Skeletal muscle satellite cell (primary cell): ENCODE measurements around the gene RAB28.

Experiments
- H3K27me3 ChIP-seq: 2 replicates; pipeline ENCODE4 v1.7.0; 2013; ENCODE audit warnings: low read length; ENCODE audit not compliant: control insufficient read depth, insufficient read depth
- H3K36me3 ChIP-seq: 2 replicates; pipeline ENCODE4 v1.7.0; 2013; ENCODE audit warnings: mild to moderate bottlenecking, control low read depth, low read length; ENCODE audit not compliant: insufficient read depth
- H3K4me1 ChIP-seq: 2 replicates; pipeline ENCODE4 v1.7.0; 2013; ENCODE audit warnings: low read length; ENCODE audit not compliant: control insufficient read depth, insufficient read depth
- H3K4me2 ChIP-seq: 2 replicates; pipeline ENCODE4 v1.7.0; 2013; ENCODE audit warnings: mild to moderate bottlenecking, low read length
- H3K4me3 ChIP-seq: 2 replicates; pipeline ENCODE4 v1.7.0; 2013; ENCODE audit warnings: low read length
- H3K9ac ChIP-seq: 2 replicates; pipeline ENCODE4 v1.7.0; 2013; ENCODE audit warnings: mild to moderate bottlenecking, low read depth, low read length, moderate library complexity
- H3K9me3 ChIP-seq: replicated peaks from 2 replicates; pipeline ENCODE4 v1.7.0; 2013; ENCODE audit warnings: mild to moderate bottlenecking, control low read depth, low read length

Gene RAB28

GRCh38 chr4:13524504-13525243 lies 40.5 kb upstream of the RAB28 start:
- no peak overlapping the region for H3K9ac ChIP-seq
- H3K4me2 ChIP-seq = peak overlapping the region; percentile 63
- H3K4me3 ChIP-seq = no peak overlapping the region
- H3K27me3 ChIP-seq = peaks cover 88% of the 10 kb centered on the region
- H3K9me3 ChIP-seq = peaks cover 12% of the 10 kb centered on the region
- H3K36me3 ChIP-seq = no peaks in the 10 kb centered on the region
- peaks cover 12% of the 10 kb centered on the region for H3K4me1 ChIP-seq

- Histone ChIP-seq H3K9ac (no peak overlapping the region), H3K4me3 (no peak overlapping the region), H3K36me3 (no peaks in the 10 kb centered on the region), H3K27me3 (peaks cover 81% of the 10 kb centered on the region), H3K4me2 (no peak overlapping the region), H3K4me1 (peaks cover 12% of the 10 kb centered on the region), H3K9me3 (peaks cover 12% of the 10 kb centered on the region)
Observed at GRCh38 chr4:13523591-13524503, 39.7 kb upstream of the RAB28 start.

DNA sequence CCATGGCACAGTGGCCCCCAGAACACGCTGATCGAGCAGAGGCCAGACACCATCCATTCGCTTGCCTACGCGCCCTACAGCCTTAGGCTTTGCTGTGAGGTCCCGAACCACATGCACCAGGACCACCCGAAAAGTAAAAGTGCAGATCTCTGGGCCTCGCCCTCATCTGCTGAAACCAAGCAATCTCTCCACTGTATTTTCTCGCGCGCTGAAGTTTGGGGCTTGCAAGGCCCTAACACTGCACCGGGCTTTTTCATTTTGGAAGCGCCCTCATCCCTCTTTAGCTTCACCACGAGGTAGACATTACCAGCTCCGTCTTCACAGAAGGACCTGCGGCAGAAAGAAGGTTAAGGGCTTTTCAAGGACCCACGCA lies 39.0 kb upstream of the RAB28 start:
- H3K9ac ChIP-seq = no peak overlapping the region
- no peaks in the 10 kb centered on the region for H3K36me3 ChIP-seq
- H3K27me3 ChIP-seq = peaks cover 75% of the 10 kb centered on the region
- H3K4me2 ChIP-seq = no peak overlapping the region
- peaks cover 12% of the 10 kb centered on the region for H3K9me3 ChIP-seq
- no peak overlapping the region for H3K4me3 ChIP-seq
- H3K4me1 ChIP-seq = peaks cover 12% of the 10 kb centered on the region

DNA sequence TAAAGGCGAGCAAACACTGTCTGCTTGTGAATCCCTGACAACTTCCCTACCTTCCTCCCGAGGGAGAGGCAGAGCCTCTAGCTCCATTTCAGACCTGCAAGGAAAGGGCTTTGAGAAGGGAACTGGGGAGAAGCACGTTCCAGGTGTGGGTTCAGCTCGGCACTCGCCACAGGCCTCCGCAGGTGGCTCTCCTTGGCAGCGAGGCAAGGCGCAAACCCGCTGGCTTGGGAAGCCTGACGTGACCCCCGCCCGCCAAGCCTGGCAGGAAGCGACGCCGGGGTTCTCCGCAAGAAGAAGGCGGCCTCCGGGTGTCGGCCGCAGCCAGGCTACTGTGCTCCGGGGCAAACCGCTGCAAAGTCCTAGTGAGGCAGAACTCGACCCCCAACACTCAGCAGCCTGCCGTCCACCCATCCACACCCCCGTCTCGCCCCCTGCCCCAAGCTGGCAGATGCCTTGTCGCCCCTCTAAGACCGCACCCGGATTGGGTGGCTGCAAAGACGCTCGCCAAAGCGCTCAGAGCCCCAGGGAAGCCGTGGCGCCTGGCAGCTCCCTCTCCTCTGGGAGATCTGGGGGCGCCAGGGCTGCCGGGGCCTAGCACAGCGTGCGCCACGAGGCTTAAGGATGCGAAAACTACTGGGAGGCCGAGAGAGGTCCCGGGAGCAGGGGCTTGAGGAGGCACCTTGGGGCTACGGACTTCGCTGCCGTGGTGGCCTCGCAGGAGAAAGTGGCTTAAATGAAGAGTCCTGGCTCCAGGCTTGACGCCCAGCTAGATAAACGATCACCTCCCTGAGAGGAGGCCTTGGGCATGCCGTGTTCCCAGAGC lies 38.4 kb upstream of the RAB28 start:
- Histone ChIP-seq H3K9ac (no peak overlapping the region), H3K4me2 (peak overlapping the region; percentile 30), H3K4me1 (peaks cover 12% of the 10 kb centered on the region), H3K4me3 (no peak overlapping the region), H3K9me3 (peaks cover 12% of the 10 kb centered on the region), H3K36me3 (no peaks in the 10 kb centered on the region), H3K27me3 (peaks cover 74% of the 10 kb centered on the region)

DNA sequence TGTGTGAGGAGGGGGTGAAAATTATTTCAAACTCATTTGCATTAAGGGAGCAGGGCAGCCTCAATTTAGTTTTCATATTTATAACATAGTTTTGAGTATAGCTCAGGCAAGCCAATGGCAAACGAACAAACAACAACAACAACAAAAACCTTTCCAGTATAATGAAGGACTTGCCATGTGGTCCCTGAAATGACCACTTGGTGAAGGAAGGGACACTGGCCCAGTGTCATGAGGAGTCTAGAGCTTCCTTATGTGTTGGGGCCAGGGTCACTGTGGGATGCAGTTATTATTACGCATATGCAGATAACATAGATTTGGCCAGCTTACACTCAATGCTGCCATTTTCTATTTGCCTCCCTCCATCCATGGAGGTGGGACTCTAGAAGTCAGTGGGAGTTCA lies 36.9 kb upstream of the RAB28 start:
- Histone ChIP-seq H3K4me3 (no peak overlapping the region), H3K27me3 (peaks cover 73% of the 10 kb centered on the region), H3K4me2 (no peak overlapping the region), H3K9ac (no peak overlapping the region), H3K9me3 (peaks cover 12% of the 10 kb centered on the region), H3K4me1 (peaks cover 12% of the 10 kb centered on the region), H3K36me3 (no peaks in the 10 kb centered on the region)

DNA sequence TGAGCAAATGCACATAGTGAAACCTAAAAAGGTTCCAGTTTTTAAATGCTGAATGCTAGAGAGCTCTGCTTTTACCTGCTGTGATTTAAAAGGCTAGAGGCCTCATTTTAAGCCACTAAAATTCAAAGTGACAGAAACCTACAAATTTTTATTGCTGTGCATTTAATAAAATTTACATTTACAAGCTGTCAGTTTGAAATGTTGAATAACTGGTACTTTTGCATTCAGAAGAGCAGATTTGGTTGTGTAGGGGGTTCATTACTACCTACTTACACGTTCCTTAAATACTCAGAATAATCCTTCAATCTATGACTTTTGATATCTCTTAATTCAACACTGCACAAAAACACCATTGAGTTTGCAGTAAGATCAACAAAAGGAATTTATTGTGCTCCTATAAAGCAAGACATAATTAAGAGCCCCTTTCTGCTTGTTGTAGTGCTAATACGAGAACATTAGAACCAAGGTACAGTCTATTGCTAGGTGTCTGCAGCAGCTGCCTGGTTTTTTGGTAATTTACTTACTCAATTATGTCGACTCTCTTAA lies 32.2 kb upstream of the RAB28 start:
- Histone ChIP-seq H3K36me3 (no peaks in the 10 kb centered on the region), H3K4me2 (no peak overlapping the region), H3K4me1 (no peaks in the 10 kb centered on the region), H3K4me3 (no peak overlapping the region), H3K9me3 (no peaks in the 10 kb centered on the region), H3K9ac (no peak overlapping the region), H3K27me3 (peaks cover 61% of the 10 kb centered on the region)

- no peak overlapping the region for H3K4me3 ChIP-seq
- H3K27me3 ChIP-seq = peaks cover 55% of the 10 kb centered on the region
- H3K36me3 ChIP-seq = no peaks in the 10 kb centered on the region
- no peak overlapping the region for H3K4me2 ChIP-seq
- H3K9ac ChIP-seq = no peak overlapping the region
- no peaks in the 10 kb centered on the region for H3K9me3 ChIP-seq
- no peaks in the 10 kb centered on the region for H3K4me1 ChIP-seq
Observed at GRCh38 chr4:13515268-13515667, 31.1 kb upstream of the RAB28 start.

DNA sequence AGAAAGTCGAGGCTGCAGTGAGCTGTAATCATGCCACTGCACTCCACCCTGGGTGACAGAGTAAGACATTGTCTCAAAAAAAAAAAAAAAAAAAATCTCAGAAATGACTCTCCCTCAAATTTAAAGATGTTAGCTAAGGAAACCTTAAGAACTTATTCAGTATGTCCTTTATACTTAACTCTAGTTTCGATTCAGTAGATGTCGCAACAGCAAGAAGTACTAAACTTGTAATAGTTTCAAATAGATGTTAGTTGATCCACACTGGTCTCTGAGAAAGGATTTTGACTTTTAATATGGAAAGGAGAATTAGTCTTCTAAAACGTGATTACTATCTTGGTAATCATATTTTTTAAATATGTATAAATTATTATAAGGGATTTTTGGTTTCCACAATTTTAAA lies 30.6 kb upstream of the RAB28 start:
- Histone ChIP-seq H3K9ac (no peak overlapping the region), H3K27me3 (peaks cover 54% of the 10 kb centered on the region), H3K4me3 (no peak overlapping the region), H3K4me1 (no peaks in the 10 kb centered on the region), H3K9me3 (no peaks in the 10 kb centered on the region), H3K4me2 (no peak overlapping the region), H3K36me3 (no peaks in the 10 kb centered on the region)

GRCh38 chr4:13511101-13511500 lies 27.0 kb upstream of the RAB28 start:
- H3K9ac ChIP-seq = no peak overlapping the region
- H3K9me3 ChIP-seq = no peaks in the 10 kb centered on the region
- H3K4me3 ChIP-seq = no peak overlapping the region
- H3K4me1 ChIP-seq = no peaks in the 10 kb centered on the region
- no peaks in the 10 kb centered on the region for H3K36me3 ChIP-seq
- peaks cover 44% of the 10 kb centered on the region for H3K27me3 ChIP-seq
- no peak overlapping the region for H3K4me2 ChIP-seq

GRCh38 chr4:13509442-13509841 lies 25.3 kb upstream of the RAB28 start:
- no peaks in the 10 kb centered on the region for H3K36me3 ChIP-seq
- no peak overlapping the region for H3K4me3 ChIP-seq
- H3K4me1 ChIP-seq = no peaks in the 10 kb centered on the region
- no peak overlapping the region for H3K4me2 ChIP-seq
- no peak overlapping the region for H3K9ac ChIP-seq
- no peaks in the 10 kb centered on the region for H3K9me3 ChIP-seq
- H3K27me3 ChIP-seq = peaks cover 33% of the 10 kb centered on the region

GRCh38 chr4:13504374-13504773 lies 20.2 kb upstream of the RAB28 start:
- Histone ChIP-seq H3K9ac (no peak overlapping the region), H3K27me3 (peaks cover 41% of the 10 kb centered on the region), H3K36me3 (no peaks in the 10 kb centered on the region), H3K4me2 (no peak overlapping the region), H3K9me3 (no peaks in the 10 kb centered on the region), H3K4me1 (no peaks in the 10 kb centered on the region), H3K4me3 (no peak overlapping the region)
